Parathyroid adenoma (tissue), 2 donors: ENCODE data around the gene ROPN1L.

Experiments
- H2AFZ ChIP-seq: fragments of 300-600 bp; sonication (generic); one replicate; pipeline ENCODE4 v1.7.0; 2017; ENCODE audit warnings: antibody characterized with exemption, mild to moderate bottlenecking
- H3K27ac ChIP-seq: fragments of 300-600 bp; sonication (generic); one replicate; pipeline ENCODE4 v1.7.0; 2017
- H3K27me3 ChIP-seq: fragments of 300-600 bp; sonication (generic); one replicate; pipeline ENCODE4 v1.7.0; 2017; ENCODE audit warnings: low read length; ENCODE audit not compliant: control insufficient read depth, insufficient read depth
- H3K36me3 ChIP-seq: fragments of 300-600 bp; sonication (generic); one replicate; pipeline ENCODE4 v1.7.0; 2017; ENCODE audit warnings: low read length; ENCODE audit not compliant: control insufficient read depth, insufficient read depth
- H3K4me1 ChIP-seq: fragments of 300-600 bp; sonication (generic); one replicate; pipeline ENCODE4 v1.7.0; 2017; ENCODE audit warnings: control low read depth
- H3K4me2 ChIP-seq: fragments of 300-600 bp; sonication (generic); one replicate; pipeline ENCODE4 v1.7.0; 2017; ENCODE audit warnings: low read length
- H3K4me3 ChIP-seq: fragments of 300-600 bp; sonication (generic); one replicate; pipeline ENCODE4 v1.7.0; 2017; ENCODE audit warnings: low read depth, low read length
- H3K79me2 ChIP-seq: fragments of 300-600 bp; sonication (generic); one replicate; pipeline ENCODE4 v1.7.0; 2017; ENCODE audit warnings: control low read depth
- H3K9ac ChIP-seq: fragments of 300-600 bp; sonication (generic); one replicate; pipeline ENCODE4 v1.7.0; 2017; ENCODE audit warnings: mild to moderate bottlenecking
- H3K9me3 ChIP-seq: fragments of 300-600 bp; sonication (generic); one replicate; pipeline ENCODE4 v1.7.0; 2017; ENCODE audit warnings: low read length; ENCODE audit not compliant: control insufficient read depth
- TF ChIP-seq, protein P1 (sequence below): fragments of 300-600 bp; sonication (generic); IDR thresholded peaks from one replicate; pipeline ENCODE4 v1.7.0; 2017; ENCODE audit warnings: antibody characterized with exemption, mild to moderate bottlenecking
- donor health status: primary hyperparathyroidism.

The ROPN1L gene

DNA sequence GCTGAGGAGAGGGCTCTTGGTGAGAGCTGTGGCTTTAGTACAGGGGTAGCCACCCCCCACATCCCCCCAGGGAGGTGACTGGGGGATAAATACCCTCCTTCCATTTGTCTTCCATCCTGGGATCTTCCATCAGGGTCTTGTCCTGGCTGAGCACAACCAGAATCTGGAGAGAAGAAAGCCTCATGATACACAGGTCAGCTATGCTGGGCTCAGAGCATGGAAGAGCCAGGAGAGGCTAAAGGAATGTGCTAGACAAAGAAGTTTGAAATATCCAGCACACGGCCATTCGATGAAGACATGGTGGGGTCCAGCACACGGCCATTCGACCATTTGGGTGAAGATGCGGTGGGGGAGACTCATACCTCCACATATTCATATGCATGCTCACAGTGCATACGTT lies 30.0 kb downstream of the ROPN1L start:
- no peak overlapping the region for H2AFZ ChIP-seq
- H3K4me3 ChIP-seq, result no peak overlapping the region
- H3K36me3 ChIP-seq, result no peaks in the 10 kb centered on the region
- no peak overlapping the region for H3K4me2 ChIP-seq
- H3K9me3 ChIP-seq, result no peaks in the 10 kb centered on the region
- no peak overlapping the region for H3K9ac ChIP-seq
- H3K27ac ChIP-seq, result no peak overlapping the region
- H3K79me2 ChIP-seq, result no peaks in the 10 kb centered on the region
- H3K27me3 ChIP-seq, result no peaks in the 10 kb centered on the region
- TF ChIP-seq, protein P1, sequence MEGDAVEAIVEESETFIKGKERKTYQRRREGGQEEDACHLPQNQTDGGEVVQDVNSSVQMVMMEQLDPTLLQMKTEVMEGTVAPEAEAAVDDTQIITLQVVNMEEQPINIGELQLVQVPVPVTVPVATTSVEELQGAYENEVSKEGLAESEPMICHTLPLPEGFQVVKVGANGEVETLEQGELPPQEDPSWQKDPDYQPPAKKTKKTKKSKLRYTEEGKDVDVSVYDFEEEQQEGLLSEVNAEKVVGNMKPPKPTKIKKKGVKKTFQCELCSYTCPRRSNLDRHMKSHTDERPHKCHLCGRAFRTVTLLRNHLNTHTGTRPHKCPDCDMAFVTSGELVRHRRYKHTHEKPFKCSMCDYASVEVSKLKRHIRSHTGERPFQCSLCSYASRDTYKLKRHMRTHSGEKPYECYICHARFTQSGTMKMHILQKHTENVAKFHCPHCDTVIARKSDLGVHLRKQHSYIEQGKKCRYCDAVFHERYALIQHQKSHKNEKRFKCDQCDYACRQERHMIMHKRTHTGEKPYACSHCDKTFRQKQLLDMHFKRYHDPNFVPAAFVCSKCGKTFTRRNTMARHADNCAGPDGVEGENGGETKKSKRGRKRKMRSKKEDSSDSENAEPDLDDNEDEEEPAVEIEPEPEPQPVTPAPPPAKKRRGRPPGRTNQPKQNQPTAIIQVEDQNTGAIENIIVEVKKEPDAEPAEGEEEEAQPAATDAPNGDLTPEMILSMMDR, result no peak
- no peaks in the 10 kb centered on the region for H3K4me1 ChIP-seq

DNA sequence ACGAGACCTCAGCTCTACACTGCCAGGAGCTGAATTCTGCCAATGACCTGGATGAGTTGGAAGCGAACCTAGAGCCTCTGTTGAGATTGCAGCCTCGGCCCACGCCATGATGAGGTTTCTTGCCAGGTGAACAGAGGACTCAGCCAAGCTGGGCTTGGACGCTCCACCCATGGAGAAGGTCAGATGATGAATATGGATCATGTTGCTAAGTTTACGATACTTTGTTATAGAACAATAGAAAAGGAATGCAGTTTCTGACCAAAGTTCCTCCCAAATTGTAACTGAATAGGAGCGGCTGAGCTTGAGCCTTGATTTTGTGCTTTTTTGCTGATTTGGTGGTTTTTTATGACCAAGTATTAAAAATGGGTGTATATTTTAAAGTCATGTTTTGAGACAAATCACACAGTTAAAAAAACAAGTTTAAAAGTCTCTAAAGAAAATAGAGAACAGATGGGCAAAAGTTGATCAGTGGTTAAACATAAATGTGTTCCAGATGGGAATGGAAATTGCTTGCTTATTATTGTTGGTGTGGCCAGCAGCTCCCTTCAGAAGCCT lies 32.9 kb downstream of the ROPN1L start:
- Histone ChIP-seq H3K4me3 (no peak overlapping the region), H3K79me2 (no peaks in the 10 kb centered on the region), H3K9ac (no peak overlapping the region), H3K4me1 (no peaks in the 10 kb centered on the region), H3K27ac (no peak overlapping the region), H3K36me3 (no peaks in the 10 kb centered on the region), H3K27me3 (no peaks in the 10 kb centered on the region), H2AFZ (no peak overlapping the region), H3K4me2 (no peak overlapping the region), H3K9me3 (no peaks in the 10 kb centered on the region)
- TF ChIP-seq, protein P1, result no peak

DNA sequence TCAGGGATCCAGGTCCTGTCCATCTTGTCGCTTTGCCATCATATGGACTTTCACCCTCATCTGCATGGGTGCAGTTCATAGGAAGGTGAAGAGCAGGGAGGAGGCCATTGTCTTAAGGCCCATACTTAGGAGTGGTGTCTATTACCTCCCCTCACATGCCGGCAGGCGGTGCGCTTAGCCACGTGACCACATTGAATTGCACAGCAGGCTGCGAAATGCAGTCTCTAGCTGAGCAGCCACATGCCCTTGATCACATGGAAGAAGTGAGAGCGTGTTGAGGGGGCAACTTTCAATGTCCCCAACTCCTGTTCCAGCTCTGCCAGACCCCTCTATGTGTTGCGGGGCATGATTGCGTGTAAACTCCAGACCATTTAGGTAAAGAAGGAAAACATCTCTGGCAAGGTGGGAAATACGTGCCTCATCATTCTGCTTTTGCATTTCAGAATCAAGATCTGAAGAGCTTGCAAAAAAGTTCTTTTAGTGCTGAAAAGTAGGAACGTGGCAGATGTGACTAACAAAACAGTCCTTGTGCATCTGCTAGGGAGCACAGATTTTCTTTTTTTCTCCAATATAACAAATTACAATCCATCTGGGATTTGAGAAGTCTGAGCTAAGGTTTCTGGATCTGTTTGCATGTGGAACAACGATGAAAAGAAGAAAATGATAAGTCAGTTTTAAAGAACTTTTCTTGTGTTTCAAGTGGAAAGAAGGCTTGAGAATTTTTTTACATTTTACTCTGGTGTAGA lies 34.4 kb downstream of the ROPN1L start:
- H3K27me3 ChIP-seq, result no peaks in the 10 kb centered on the region
- no peak overlapping the region for H3K27ac ChIP-seq
- H3K4me1 ChIP-seq, result no peaks in the 10 kb centered on the region
- H3K4me3 ChIP-seq, result no peak overlapping the region
- no peak overlapping the region for H2AFZ ChIP-seq
- H3K9me3 ChIP-seq, result no peaks in the 10 kb centered on the region
- no peak overlapping the region for H3K4me2 ChIP-seq
- H3K79me2 ChIP-seq, result no peaks in the 10 kb centered on the region
- no peaks in the 10 kb centered on the region for H3K36me3 ChIP-seq
- no peak overlapping the region for H3K9ac ChIP-seq
- TF ChIP-seq, protein P1, result no peak

DNA sequence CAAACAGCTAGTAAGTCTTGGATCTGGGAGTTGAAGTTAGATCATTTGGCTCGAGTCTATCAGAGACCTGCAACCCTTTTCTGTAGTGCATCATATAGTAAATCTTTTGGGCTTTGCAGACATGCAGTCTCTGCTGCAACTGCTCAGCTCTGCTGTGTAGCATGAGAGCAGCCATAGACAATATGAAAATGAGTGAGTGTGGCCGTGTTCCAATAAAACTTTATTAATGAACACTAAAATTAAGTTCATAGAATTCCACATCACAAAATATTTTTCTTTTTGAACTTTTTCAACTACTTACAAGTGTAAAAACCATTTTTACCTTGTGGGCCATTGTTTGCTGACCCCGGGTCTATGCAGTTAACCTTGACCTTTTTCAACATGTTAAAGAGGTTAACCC lies 35.2 kb downstream of the ROPN1L start:
- TF ChIP-seq, protein P1, result no peak
- H2AFZ ChIP-seq, result no peak overlapping the region

DNA sequence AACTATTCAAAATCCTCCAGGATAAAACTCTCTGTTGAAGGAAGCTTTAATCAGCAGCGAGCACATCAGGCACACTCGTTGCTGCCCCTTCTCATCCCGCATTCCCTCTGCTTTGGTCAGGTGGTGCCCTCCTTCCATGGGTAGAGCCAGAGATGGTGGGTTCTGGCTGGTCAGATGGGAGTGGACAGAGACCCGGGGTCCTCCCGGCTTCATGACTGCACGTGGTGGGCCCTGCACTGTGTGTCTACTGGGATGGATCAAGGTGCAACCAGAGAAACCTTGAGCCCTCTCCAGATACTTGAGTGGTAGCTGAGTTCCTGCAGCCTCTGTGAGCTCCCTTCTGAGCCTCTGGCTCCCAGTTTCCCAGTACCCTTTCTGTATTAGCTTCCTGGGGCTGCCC lies 36.3 kb downstream of the ROPN1L start:
- no peaks in the 10 kb centered on the region for H3K9me3 ChIP-seq
- H3K9ac ChIP-seq, result no peak overlapping the region
- no peak overlapping the region for H3K4me3 ChIP-seq
- no peaks in the 10 kb centered on the region for H3K4me1 ChIP-seq
- no peaks in the 10 kb centered on the region for H3K36me3 ChIP-seq
- no peak overlapping the region for H2AFZ ChIP-seq
- TF ChIP-seq, protein P1, result no peak
- H3K27me3 ChIP-seq, result no peaks in the 10 kb centered on the region
- H3K79me2 ChIP-seq, result no peaks in the 10 kb centered on the region
- no peak overlapping the region for H3K27ac ChIP-seq
- no peak overlapping the region for H3K4me2 ChIP-seq

More for the DNA sequence above, 35.2 kb downstream of the ROPN1L start:
- Histone ChIP-seq H3K4me3 (no peak overlapping the region), H3K4me1 (no peaks in the 10 kb centered on the region), H3K79me2 (no peaks in the 10 kb centered on the region), H3K36me3 (no peaks in the 10 kb centered on the region), H3K9me3 (no peaks in the 10 kb centered on the region), H3K27me3 (no peaks in the 10 kb centered on the region), H3K4me2 (no peak overlapping the region), H3K9ac (no peak overlapping the region), H3K27ac (no peak overlapping the region)
